ENCODE results near the gene ST6GALNAC1. TPM values are rescaled to one million over a fixed set of nuclear protein-coding genes. Genes with fewer than 3 reads are reported as not detected.
A peak's percentile ranks its signal among the peaks of the same experiment; 100 is the strongest.

ST6GALNAC1 gene
- total RNA-seq, 2 donors from 2014 or later: 8.4 to 27.2 TPM

- Histone ChIP-seq H3K9me3 (no peaks in the 10 kb centered on the region), H3K4me3 (no peak overlapping the region), H3K36me3 (no peaks in the 10 kb centered on the region), H3K27ac (no peak overlapping the region), H3K27me3 (replicated peaks; ENCODE audit: insufficient read depth) (no peaks in the 10 kb centered on the region), H3K4me1 (replicated peaks) (no peaks in the 10 kb centered on the region)
- 73% methylated on average over 12 of the region's 12 CpGs for WGBS
- TF ChIP-seq CTCF (IDR thresholded peaks at IDR 0.05) (no peak), POLR2A (IDR thresholded peaks at IDR 0.05) (no peak), POLR2AphosphoS5 (IDR thresholded peaks at IDR 0.05) (no peak)
- DNase-seq (ENCODE audit: low spot score): no peak
- intact Hi-C loops (cut with DNase I): loop anchor here (5.0 kb wide), 1 partner anchor 42 kb away; the partner anchor contains the start of genes JMJD6 and METTL23
Measured at GRCh38 chr17:76685366-76685765, 41.8 kb upstream of the ST6GALNAC1 start.

DNA sequence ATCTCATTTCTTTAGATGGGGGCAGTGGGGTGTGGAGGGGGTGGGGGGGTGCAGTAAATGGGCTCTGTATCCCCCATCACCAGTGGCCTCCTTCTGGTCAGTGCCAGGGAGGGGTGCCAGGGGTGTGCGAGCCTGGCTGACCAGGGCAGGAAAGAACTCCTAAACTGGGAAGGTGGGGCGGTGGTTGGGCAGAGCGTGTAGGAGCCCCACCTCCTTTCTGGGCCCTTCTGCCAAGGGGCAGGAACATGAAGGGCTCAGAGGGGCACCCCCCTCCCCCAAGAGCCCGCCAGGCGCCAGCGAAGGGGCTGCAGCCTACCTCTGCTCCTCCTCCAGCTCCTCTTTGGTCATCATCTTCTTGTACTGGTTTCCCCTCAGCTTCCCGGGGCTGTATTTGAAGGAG lies 41.2 kb upstream of the ST6GALNAC1 start:
- TF ChIP-seq POLR2A (IDR thresholded peaks at IDR 0.05) (no peak), POLR2AphosphoS5 (IDR thresholded peaks at IDR 0.05) (no peak), CTCF (IDR thresholded peaks at IDR 0.05) (no peak)
- DNase-seq (ENCODE audit: low spot score): no peak
- Histone ChIP-seq H3K27ac (no peak overlapping the region), H3K27me3 (replicated peaks; ENCODE audit: insufficient read depth) (no peaks in the 10 kb centered on the region), H3K4me3 (no peak overlapping the region), H3K4me1 (replicated peaks) (no peaks in the 10 kb centered on the region), H3K9me3 (no peaks in the 10 kb centered on the region), H3K36me3 (no peaks in the 10 kb centered on the region)
- intact Hi-C loops (cut with DNase I): loop anchor here (5.0 kb wide), 2 partner anchors 33 to 43 kb away; partner anchors contain the start of genes JMJD6 and METTL23
- WGBS: 72% methylated on average over 7 of the region's 7 CpGs

DNA sequence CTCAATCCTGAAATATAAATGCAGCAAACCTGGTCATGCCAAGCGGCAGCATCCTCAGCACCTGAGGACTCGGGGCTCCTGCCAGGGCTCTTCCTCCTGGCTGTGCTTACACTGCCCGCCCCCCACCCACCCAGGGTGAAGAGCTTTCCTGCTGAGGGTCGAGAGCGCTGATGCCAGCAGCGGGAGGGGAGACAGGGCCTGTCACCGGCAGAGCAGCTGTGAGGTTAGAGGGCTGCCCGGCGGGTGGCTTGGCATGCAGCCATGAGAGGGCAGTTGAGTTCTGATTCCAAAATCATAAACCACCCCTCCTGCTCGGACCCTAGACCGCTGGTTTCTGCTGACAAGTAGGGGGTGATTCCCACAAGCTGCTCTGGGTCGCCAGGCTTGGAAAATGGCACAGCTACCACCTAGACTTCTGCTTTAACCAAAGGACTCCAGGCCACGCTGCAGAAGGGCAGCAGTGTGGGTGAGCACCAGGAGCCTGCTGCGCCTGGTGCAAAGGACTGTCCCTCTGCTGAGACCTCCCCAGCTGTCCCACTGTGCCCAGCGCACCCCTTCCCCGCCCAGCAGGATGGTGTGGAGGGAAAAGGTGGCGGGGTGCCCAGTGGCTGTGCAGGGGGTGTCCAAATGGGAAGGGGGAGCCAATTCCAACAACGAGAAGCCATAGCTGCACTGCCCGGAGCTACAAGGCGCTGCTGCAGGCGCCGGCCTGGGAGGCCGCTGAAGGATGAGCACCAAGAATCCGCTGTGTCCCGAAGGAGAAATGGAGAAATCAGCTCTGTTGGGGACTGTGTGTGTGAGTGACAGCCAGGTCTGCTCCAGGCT lies 40.6 kb upstream of the ST6GALNAC1 start:
- no peaks in the 10 kb centered on the region for H3K9me3 ChIP-seq
- no peaks in the 10 kb centered on the region for H3K36me3 ChIP-seq
- WGBS: 81% methylated on average over 23 of the region's 25 CpGs
- no peak overlapping the region for H3K4me3 ChIP-seq
- H3K27ac ChIP-seq: no peak overlapping the region
- H3K27me3 ChIP-seq (replicated peaks; ENCODE audit: insufficient read depth): no peaks in the 10 kb centered on the region
- no peak for DNase-seq (ENCODE audit: low spot score)
- intact Hi-C loops (cut with DNase I): loop anchor here (5.0 kb wide), 1 partner anchor 33 kb away; no protein-coding TSS in a partner anchor
- TF ChIP-seq POLR2AphosphoS5 (IDR thresholded peaks at IDR 0.05) (no peak), POLR2A (IDR thresholded peaks at IDR 0.05) (no peak)
- H3K4me1 ChIP-seq (replicated peaks): no peaks in the 10 kb centered on the region

DNA sequence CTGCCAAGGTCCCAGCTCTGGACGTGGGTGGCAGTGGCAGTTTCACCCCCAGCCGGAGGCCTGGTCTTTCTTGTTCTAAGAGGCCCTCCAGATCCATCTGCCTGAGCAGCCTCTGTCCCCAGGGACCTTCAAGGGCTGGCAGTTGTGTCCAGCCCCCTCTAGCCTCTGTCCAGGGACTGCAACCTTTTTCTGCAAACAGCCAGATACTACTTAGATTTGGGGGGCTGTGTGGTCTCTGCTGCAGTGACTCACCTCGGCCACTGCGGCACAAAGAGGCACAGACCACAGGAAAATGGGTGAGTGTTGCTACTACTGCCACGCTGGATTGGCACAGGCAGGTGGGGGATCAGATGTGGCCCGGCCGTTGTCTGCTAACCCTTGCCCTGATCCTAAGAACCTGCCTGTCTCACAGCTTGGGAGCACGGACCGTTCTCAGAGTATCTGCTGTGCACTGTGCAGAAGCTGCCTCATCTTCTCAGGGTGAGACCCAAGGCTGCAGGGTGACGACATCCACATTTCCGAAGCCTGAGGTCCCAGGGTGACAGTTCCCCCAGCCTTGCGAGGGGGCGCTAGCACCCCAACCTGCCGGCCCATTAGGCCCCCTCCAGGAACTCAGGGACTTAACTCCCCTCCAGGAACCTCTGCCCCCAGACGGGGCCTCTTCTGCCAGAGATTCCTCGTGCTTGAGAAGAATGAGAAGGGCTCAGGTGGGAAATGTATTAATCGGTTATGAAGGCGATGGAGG lies 39.6 kb upstream of the ST6GALNAC1 start:
- Histone ChIP-seq H3K9me3 (no peaks in the 10 kb centered on the region), H3K27me3 (replicated peaks; ENCODE audit: insufficient read depth) (no peaks in the 10 kb centered on the region), H3K4me1 (replicated peaks) (no peaks in the 10 kb centered on the region), H3K4me3 (no peak overlapping the region), H3K27ac (no peak overlapping the region), H3K36me3 (no peaks in the 10 kb centered on the region)
- 75% methylated on average over 18 of the region's 18 CpGs for WGBS
- TF ChIP-seq POLR2A (IDR thresholded peaks at IDR 0.05) (no peak), POLR2AphosphoS5 (IDR thresholded peaks at IDR 0.05) (no peak), CTCF (IDR thresholded peaks at IDR 0.05) (no peak)
- DNase-seq (ENCODE audit: low spot score): no peak
- intact Hi-C loops (cut with DNase I): loop anchor here (5.0 kb wide), 1 partner anchor 34 kb away; no protein-coding TSS in a partner anchor

- TF ChIP-seq CTCF (IDR thresholded peaks at IDR 0.05) (no peak), POLR2AphosphoS5 (IDR thresholded peaks at IDR 0.05) (no peak), POLR2A (IDR thresholded peaks at IDR 0.05) (no peak)
- no peaks in the 10 kb centered on the region for H3K27me3 ChIP-seq (replicated peaks; ENCODE audit: insufficient read depth)
- H3K27ac ChIP-seq: peak overlapping the region; percentile 13 to 37
- H3K36me3 ChIP-seq: no peaks in the 10 kb centered on the region
- WGBS: 72% methylated on average over 12 of the region's 12 CpGs
- no peak for DNase-seq (ENCODE audit: low spot score)
- intact Hi-C loops (cut with DNase I): loop anchor here (5.0 kb wide), 1 partner anchor 35 kb away; no protein-coding TSS in a partner anchor
- H3K9me3 ChIP-seq: no peaks in the 10 kb centered on the region
- H3K4me3 ChIP-seq: no peak overlapping the region
- H3K4me1 ChIP-seq (replicated peaks): no peaks in the 10 kb centered on the region
Measured at GRCh38 chr17:76682296-76682695, 38.7 kb upstream of the ST6GALNAC1 start.

Measured in prostate gland (tissue), 2 donors.